Gastrocnemius medialis (tissue), 4 donors: ENCODE data around the gene DPYD. TPM values are rescaled to one million over a fixed set of nuclear protein-coding genes. Genes with fewer than 3 reads are reported as not detected.

Experiments
- ATAC-seq, 2 donors: fragments of 150-250 bp; one replicate each; pipeline ENCODE4 v1.9.1; 2016
- DNase-seq, 2 donors: peaks; one replicate each; pipeline ENCODE4 v3.0.0-alpha.2; 2019
- H3K27ac ChIP-seq, 4 donors: fragments of 200-600 bp; sonication (generic); 1 replicate in 1 of 4; 2 replicates in 3 of 4; pipeline ENCODE4 v1.5.1; 2016 to 2018; ENCODE audit warnings: mild to moderate bottlenecking in 2 of 4, moderate library complexity in 1 of 4
- H3K27me3 ChIP-seq, 3 donors: fragments of 200-600 bp; sonication (generic) in 2 of 3; 1 replicate in 1 of 3; 2 replicates in 2 of 3; pipeline versions ENCODE4 v1.5.1 to v1.6.0; 2016 to 2019; ENCODE audit warnings: mild to moderate bottlenecking in 1 of 3, moderate library complexity in 1 of 3
- H3K36me3 ChIP-seq, 2 donors: fragments of 200-600 bp; sonication (generic) in 1 of 2; one replicate each; pipeline ENCODE4 v1.5.1; 2017 to 2018
- H3K4me1 ChIP-seq, 2 donors: fragments of 200-600 bp; sonication (generic) in 1 of 2; one replicate each; pipeline ENCODE4 v1.5.1; 2016 to 2017; ENCODE audit warnings: mild to moderate bottlenecking in 2 of 2
- H3K4me3 ChIP-seq, 4 donors: fragments of 200-600 bp; sonication (generic) in 3 of 4; 1 replicate in 1 of 4; 2 replicates in 3 of 4; pipeline ENCODE4 v1.5.1; 2016 to 2019; ENCODE audit warnings: mild to moderate bottlenecking in 2 of 4
- H3K9me3 ChIP-seq, 3 donors: fragments of 200-600 bp; sonication (generic) in 2 of 3; 1 replicate in 1 of 3; 2 replicates in 2 of 3; pipeline ENCODE4 v1.5.1; 2016 to 2019
- POLR2A ChIP-seq, 2 donors: fragments of 450-650 bp; IDR thresholded peaks; one replicate each; pipeline ENCODE4 v1.6.1; 2017; ENCODE audit warnings: antibody characterized with exemption in 2 of 2, mild to moderate bottlenecking in 2 of 2, moderate library complexity in 2 of 2
- in situ Hi-C, 4 donors: fragments of 200-750 bp; cut with MboI; loops; one replicate each; pipeline versions ENCODE4 v1.15.0 to v1.8.0; 2017; ENCODE audit warnings: low sequenced_read_pairs in 4 of 4
- intact Hi-C: fragments of 100-400 bp; cut with DNase I; formaldehyde crosslinking; loops from one replicate; pipeline ENCODE4 v1.15.1; 2023; ENCODE audit warnings: low total_unique reads
- total RNA-seq, 4 donors: library from RNA; depleted of rRNA; stranded (reverse); fragments of >200 nt; gene quantifications; one replicate each; pipeline versions ENCODE4 v1.1.0 to v1.2.3, GENCODE V29; 2016
- TF ChIP-seq, protein P1 (sequence below), 5 experiments: fragments of 450-650 bp in 3 of 5; fragments of 200-600 bp in 2 of 5; sonication (generic) in 2 of 5; IDR thresholded peaks in 4 of 5; conservative IDR thresholded peaks in 1 of 5; 1 replicate in 4 of 5; 2 replicates in 1 of 5; pipeline ENCODE4 v1.5.1; 2016 to 2019; ENCODE audit warnings: antibody characterized with exemption in 5 of 5, mild to moderate bottlenecking in 3 of 5, moderate library complexity in 3 of 5

The DPYD gene
- total RNA-seq, 4 donors from 2014 or later: 4.6 to 13.9 (median 9.1) TPM

DNA sequence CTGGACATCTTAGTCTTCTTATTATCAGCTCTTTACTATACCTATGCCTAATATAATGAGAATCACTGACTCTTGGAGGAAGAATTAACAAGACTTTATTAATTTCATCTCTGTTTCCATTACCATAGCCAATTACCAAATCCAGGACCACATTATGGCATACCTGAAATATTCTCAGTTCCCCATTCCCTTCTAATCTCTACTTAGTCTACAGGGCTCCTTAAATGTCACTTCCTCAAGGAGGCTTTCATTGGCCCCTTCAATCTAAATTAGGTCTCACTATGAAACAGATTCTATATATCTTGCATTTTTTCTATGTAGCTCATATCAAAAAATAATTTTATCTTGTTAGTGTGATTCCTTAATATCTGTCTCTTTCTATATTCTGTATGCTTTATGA is 828.0 kb downstream of the DPYD start:
- H3K27ac ChIP-seq: no peak overlapping the region
- no peaks in the 10 kb centered on the region for H3K9me3 ChIP-seq
- DNase-seq: no peak
- intact Hi-C loops: no loop called here
- no peaks in the 10 kb centered on the region for H3K4me1 ChIP-seq
- no peak for ATAC-seq
- in situ Hi-C loops: no loop called here
- no peak overlapping the region for H3K4me3 ChIP-seq
- no peak for TF ChIP-seq POLR2A (IDR thresholded peaks at IDR 0.05)
- TF ChIP-seq, protein P1, sequence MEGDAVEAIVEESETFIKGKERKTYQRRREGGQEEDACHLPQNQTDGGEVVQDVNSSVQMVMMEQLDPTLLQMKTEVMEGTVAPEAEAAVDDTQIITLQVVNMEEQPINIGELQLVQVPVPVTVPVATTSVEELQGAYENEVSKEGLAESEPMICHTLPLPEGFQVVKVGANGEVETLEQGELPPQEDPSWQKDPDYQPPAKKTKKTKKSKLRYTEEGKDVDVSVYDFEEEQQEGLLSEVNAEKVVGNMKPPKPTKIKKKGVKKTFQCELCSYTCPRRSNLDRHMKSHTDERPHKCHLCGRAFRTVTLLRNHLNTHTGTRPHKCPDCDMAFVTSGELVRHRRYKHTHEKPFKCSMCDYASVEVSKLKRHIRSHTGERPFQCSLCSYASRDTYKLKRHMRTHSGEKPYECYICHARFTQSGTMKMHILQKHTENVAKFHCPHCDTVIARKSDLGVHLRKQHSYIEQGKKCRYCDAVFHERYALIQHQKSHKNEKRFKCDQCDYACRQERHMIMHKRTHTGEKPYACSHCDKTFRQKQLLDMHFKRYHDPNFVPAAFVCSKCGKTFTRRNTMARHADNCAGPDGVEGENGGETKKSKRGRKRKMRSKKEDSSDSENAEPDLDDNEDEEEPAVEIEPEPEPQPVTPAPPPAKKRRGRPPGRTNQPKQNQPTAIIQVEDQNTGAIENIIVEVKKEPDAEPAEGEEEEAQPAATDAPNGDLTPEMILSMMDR (IDR thresholded peaks at IDR 0.05 in 4 of 5, conservative IDR thresholded peaks at IDR 0.05 in 1 of 5): no peak
- H3K36me3 ChIP-seq: peaks cover 0 to 5% of the 10 kb centered on the region in 2 donors
- no peaks in the 10 kb centered on the region for H3K27me3 ChIP-seq

DNA sequence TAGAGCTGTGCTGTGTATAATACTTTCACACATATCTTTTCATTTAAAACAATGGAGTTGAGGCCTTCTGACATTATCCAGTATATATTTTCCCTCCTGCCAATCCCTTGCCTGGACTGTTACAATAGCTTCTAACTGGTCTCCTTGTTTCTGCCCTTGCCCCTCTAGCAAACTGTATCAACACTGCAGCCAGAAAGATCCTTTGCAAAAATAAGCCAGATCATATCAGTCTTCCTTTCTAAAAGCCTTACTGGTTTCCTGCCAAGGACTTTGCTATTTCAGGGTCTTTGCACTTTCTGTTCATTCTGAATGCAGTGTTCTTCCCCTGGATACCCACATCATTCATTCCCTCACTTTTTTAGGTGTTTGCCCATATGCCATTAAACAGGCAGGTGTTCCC is 829.2 kb downstream of the DPYD start:
- DNase-seq (no peak), ATAC-seq (no peak)
- Histone ChIP-seq H3K36me3 (no peaks in the 10 kb centered on the region), H3K27ac (no peak overlapping the region), H3K27me3 (no peaks in the 10 kb centered on the region), H3K4me3 (no peak overlapping the region), H3K4me1 (no peaks in the 10 kb centered on the region), H3K9me3 (no peaks in the 10 kb centered on the region)
- intact Hi-C loops: no loop called here
- in situ Hi-C loops: no loop called here
- TF ChIP-seq, protein P1 (IDR thresholded peaks at IDR 0.05 in 4 of 5, conservative IDR thresholded peaks at IDR 0.05 in 1 of 5): no peak
- TF ChIP-seq POLR2A (IDR thresholded peaks at IDR 0.05): no peak

DNA sequence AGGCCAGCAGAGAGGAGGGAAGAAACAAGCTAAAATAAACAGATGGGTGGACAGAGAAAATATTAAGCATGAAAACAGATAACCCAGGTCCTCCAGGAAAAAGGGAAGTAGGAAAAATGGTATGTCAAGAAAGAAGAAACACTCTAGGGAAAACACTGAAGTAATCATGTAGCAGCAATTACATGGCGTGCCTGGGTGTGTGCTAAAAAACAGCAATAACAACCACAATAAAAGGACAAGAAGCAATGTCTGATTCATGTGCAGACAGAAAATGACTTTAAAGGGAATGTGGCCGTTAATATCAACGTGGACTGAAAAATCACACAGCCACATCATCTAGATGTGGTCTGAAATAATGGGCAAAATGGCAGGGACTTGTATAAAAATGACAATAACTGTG is 829.6 kb downstream of the DPYD start:
- intact Hi-C loops (no loop called here), in situ Hi-C loops (no loop called here)
- Histone ChIP-seq H3K27ac (no peak overlapping the region), H3K27me3 (no peaks in the 10 kb centered on the region), H3K36me3 (no peaks in the 10 kb centered on the region), H3K9me3 (no peaks in the 10 kb centered on the region), H3K4me1 (no peaks in the 10 kb centered on the region), H3K4me3 (no peak overlapping the region)
- TF ChIP-seq, protein P1 (IDR thresholded peaks at IDR 0.05 in 4 of 5, conservative IDR thresholded peaks at IDR 0.05 in 1 of 5): no peak
- TF ChIP-seq POLR2A (IDR thresholded peaks at IDR 0.05): no peak
- no peak for ATAC-seq
- no peak for DNase-seq

DNA sequence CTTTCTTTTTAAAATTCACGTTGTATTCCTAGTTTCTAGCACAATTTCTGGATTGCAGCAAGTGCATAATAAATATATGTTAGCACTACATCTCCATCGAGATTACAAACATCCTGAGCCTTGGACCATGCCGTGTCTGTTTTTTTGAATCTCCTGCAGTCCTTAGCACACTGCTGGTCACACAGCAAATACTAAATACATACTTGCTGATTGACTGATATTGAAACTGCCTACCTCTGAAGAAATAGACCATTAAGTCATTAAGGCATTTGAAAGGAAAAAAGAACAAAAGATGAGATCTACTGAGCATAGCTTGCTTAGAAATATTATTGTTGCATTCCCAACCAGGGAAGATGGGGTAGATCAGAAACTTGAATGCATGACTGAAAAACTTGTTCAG is 830.1 kb downstream of the DPYD start:
- Histone ChIP-seq H3K9me3 (no peaks in the 10 kb centered on the region), H3K4me1 (no peaks in the 10 kb centered on the region), H3K27ac (no peak overlapping the region), H3K36me3 (no peaks in the 10 kb centered on the region), H3K27me3 (no peaks in the 10 kb centered on the region), H3K4me3 (no peak overlapping the region)
- DNase-seq: no peak
- TF ChIP-seq, protein P1 (IDR thresholded peaks at IDR 0.05 in 4 of 5, conservative IDR thresholded peaks at IDR 0.05 in 1 of 5): no peak
- no peak for TF ChIP-seq POLR2A (IDR thresholded peaks at IDR 0.05)
- in situ Hi-C loops (no loop called here), intact Hi-C loops (no loop called here)
- no peak for ATAC-seq

DNA sequence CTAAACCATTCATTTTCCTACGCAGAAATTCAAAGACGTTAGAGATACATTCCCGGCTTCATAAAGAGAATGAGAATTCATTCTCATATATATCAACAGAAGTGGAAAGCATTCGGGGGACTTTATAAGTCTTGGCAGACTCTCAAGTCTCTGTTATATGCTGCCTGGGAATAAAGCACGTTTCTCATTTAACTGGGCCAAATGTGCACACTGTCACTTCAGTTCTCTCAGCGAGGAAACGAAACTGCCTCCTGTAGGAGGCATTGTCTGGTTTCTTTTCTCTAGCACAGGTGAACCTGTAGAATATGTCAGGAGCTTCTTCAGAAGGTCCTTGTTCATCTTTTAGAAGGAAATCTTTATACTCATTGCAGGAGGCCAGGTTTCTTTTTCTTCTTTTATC is 831.7 kb downstream of the DPYD start:
- no peaks in the 10 kb centered on the region for H3K27me3 ChIP-seq
- in situ Hi-C loops (no loop called here), intact Hi-C loops (no loop called here)
- ATAC-seq: no peak
- no peak for TF ChIP-seq POLR2A (IDR thresholded peaks at IDR 0.05)
- TF ChIP-seq, protein P1 (IDR thresholded peaks at IDR 0.05 in 4 of 5, conservative IDR thresholded peaks at IDR 0.05 in 1 of 5): no peak
- no peaks in the 10 kb centered on the region for H3K4me1 ChIP-seq
- no peak overlapping the region for H3K27ac ChIP-seq
- no peak for DNase-seq
- no peak overlapping the region for H3K4me3 ChIP-seq
- H3K36me3 ChIP-seq: no peaks in the 10 kb centered on the region
- H3K9me3 ChIP-seq: no peaks in the 10 kb centered on the region
